HEK293 (cell line): ENCODE results near the gene PFKFB1.

Experiments used
- CTCF ChIA-PET: fragments of 350-600 bp; formaldehyde crosslinking; extraction: SDS; loops from one replicate; lab custom pipeline; 2021; ENCODE audit warnings: antibody characterized with exemption; lab: Yijun Ruan, JAX
- POLR2A ChIA-PET: fragments of 300-600 bp; formaldehyde crosslinking; extraction: SDS; loops from one replicate; lab custom pipeline; 2020; ENCODE audit warnings: antibody characterized with exemption, inconsistent platforms; lab: Yijun Ruan, JAX
- H3K27ac ChIP-seq: fragments of 200-500 bp; sonication (Bioruptor generic); 2 replicates; pipeline ENCODE4 v1.5.1; 2014; ENCODE audit warnings: low read depth, low read length, control low read depth, inconsistent platforms; ENCODE audit errors: extremely low read depth
- H3K36me3 ChIP-seq, 2 experiments: fragments of 200-500 bp in 1 of 2; sonication (Bioruptor generic) in 1 of 2; 1 replicate in 1 of 2; 2 replicates in 1 of 2; pipeline ENCODE4 v1.5.1; 2014 to 2017; ENCODE audit warnings: inconsistent platforms in 2 of 2, low read length in 2 of 2; ENCODE audit not compliant: control insufficient read depth in 2 of 2, insufficient read depth in 1 of 2
- H3K4me1 ChIP-seq: fragments of 200-500 bp; sonication (Bioruptor generic); 2 replicates; pipeline ENCODE4 v1.5.1; 2014; ENCODE audit warnings: mild to moderate bottlenecking, low read length, inconsistent platforms; ENCODE audit not compliant: control insufficient read depth, insufficient read depth
- H3K4me3 ChIP-seq: 2 replicates; pipeline ENCODE4 v1.5.1; 2011; ENCODE audit warnings: low read depth, mild to moderate bottlenecking, control low read depth, low read length, moderate library complexity
- H3K9me3 ChIP-seq: fragments of 200-500 bp; sonication (Bioruptor generic); 2 replicates; pipeline ENCODE4 v1.5.1; 2014; ENCODE audit warnings: low read depth, low read length, inconsistent platforms; ENCODE audit not compliant: control insufficient read depth, insufficient read depth
- BCL11B ChIP-seq: fragments of 450-650 bp; formaldehyde crosslinking; IDR thresholded peaks from 2 replicates; pipeline ENCODE4 v1.5.1; 2016; ENCODE audit warnings: low read depth, missing biosample characterization, missing genetic modification characterization
- GLI2 ChIP-seq: fragments of 450-650 bp; formaldehyde crosslinking; IDR thresholded peaks from 2 replicates; pipeline ENCODE4; 2017; ENCODE audit warnings: missing biosample characterization, missing genetic modification characterization, low read depth, borderline replicate concordance
- HOXA7 ChIP-seq: sonication (generic); formaldehyde crosslinking; IDR thresholded peaks from 2 replicates; pipeline ENCODE4 v1.8.1; 2022; ENCODE audit warnings: missing genetic modification reagents, borderline replicate concordance
- ZBTB7A ChIP-seq: fragments of 450-650 bp; formaldehyde crosslinking; IDR thresholded peaks from 2 replicates; pipeline ENCODE4 v1.5.1; 2016; ENCODE audit warnings: low read depth, missing biosample characterization, missing genetic modification characterization
- ZFP69B ChIP-seq: fragments of 450-650 bp; formaldehyde crosslinking; IDR thresholded peaks from 2 replicates; pipeline ENCODE4 v1.5.1; 2016; ENCODE audit warnings: missing biosample characterization, missing genetic modification characterization
- ZNF10 ChIP-seq: fragments of 450-650 bp; formaldehyde crosslinking; IDR thresholded peaks from 2 replicates; pipeline ENCODE4 v1.5.1; 2017; ENCODE audit warnings: missing biosample characterization, missing genetic modification characterization
- ZNF146 ChIP-seq: fragments of 450-650 bp; formaldehyde crosslinking; IDR thresholded peaks from 2 replicates; pipeline ENCODE4 v1.5.1; 2016; ENCODE audit warnings: missing biosample characterization, missing genetic modification characterization
- ZNF2 ChIP-seq: fragments of 450-650 bp; formaldehyde crosslinking; IDR thresholded peaks from 2 replicates; pipeline ENCODE4 v1.5.1; 2016; ENCODE audit warnings: missing biosample characterization, missing genetic modification characterization
- ZNF214 ChIP-seq: fragments of 450-650 bp; formaldehyde crosslinking; IDR thresholded peaks from 2 replicates; pipeline ENCODE4 v1.5.1; 2017; ENCODE audit warnings: missing biosample characterization, mild to moderate bottlenecking, missing genetic modification characterization, borderline replicate concordance
- ZNF239 ChIP-seq: fragments of 450-650 bp; formaldehyde crosslinking; IDR thresholded peaks from 2 replicates; pipeline ENCODE4 v1.5.1; 2016; ENCODE audit warnings: missing biosample characterization, missing genetic modification characterization
- ZNF404 ChIP-seq: fragments of 450-650 bp; formaldehyde crosslinking; IDR thresholded peaks from 2 replicates; pipeline ENCODE4 v1.5.1; 2017; ENCODE audit warnings: missing biosample characterization, missing genetic modification characterization
- ZNF521 ChIP-seq: fragments of 450-650 bp; formaldehyde crosslinking; IDR thresholded peaks from 2 replicates; pipeline ENCODE4 v1.5.1; 2017; ENCODE audit warnings: missing biosample characterization, mild to moderate bottlenecking, missing genetic modification characterization
- ZNF621 ChIP-seq: fragments of 450-650 bp; formaldehyde crosslinking; IDR thresholded peaks from 2 replicates; pipeline ENCODE4 v1.5.1; 2017; ENCODE audit warnings: missing biosample characterization, missing genetic modification characterization
- TF ChIP-seq, protein P1 (sequence below): fragments of 450-650 bp; formaldehyde crosslinking; IDR thresholded peaks from 2 replicates; pipeline ENCODE4 v1.5.1; 2016; ENCODE audit warnings: missing biosample characterization, missing genetic modification characterization
- TF ChIP-seq, protein P2 (sequence below): fragments of 450-650 bp; formaldehyde crosslinking; IDR thresholded peaks from 2 replicates; pipeline ENCODE4 v1.5.1; 2017; ENCODE audit warnings: missing biosample characterization, missing genetic modification characterization
- TF ChIP-seq, protein P3 (sequence below): fragments of 450-650 bp; IDR thresholded peaks from 2 replicates; pipeline ENCODE4 v1.5.1; 2018; ENCODE audit warnings: missing biosample characterization, missing genetic modification characterization
- TF ChIP-seq, protein P4 (sequence below): fragments of 450-650 bp; formaldehyde crosslinking; IDR thresholded peaks from 2 replicates; pipeline ENCODE4 v1.5.1; 2016; ENCODE audit warnings: missing biosample characterization, missing genetic modification characterization
- TF ChIP-seq, protein P5 (sequence below): fragments of 450-650 bp; formaldehyde crosslinking; IDR thresholded peaks from 2 replicates; pipeline ENCODE4 v1.5.1; 2016; ENCODE audit warnings: missing biosample characterization, missing genetic modification characterization, borderline replicate concordance

The PFKFB1 gene

DNA sequence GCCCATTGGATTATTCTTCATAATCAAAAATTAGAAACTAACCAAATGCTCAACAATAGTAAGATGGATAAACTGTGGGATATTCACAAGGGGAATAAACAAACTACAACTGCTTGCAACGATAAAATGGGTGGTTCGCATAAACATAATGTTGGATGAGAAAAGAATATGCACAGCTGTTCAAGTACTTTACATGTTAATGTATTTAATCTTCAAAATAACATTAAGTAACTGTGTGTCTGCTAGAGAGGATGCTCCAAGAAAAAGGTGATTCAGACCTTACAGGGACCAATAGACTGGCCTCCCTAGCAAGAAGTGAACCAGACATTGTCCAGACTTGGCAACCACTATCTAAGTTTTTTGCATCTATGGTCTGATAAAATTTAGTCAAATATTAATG lies 2.3 kb downstream of the PFKFB1 start:
- no peaks in the 10 kb centered on the region for H3K4me1 ChIP-seq
- no peaks in the 10 kb centered on the region for H3K9me3 ChIP-seq
- no peak overlapping the region for H3K4me3 ChIP-seq
- TF ChIP-seq ZNF214 (tag by site-specific recombination) (no peak), ZNF10 (tag by site-specific recombination) (no peak), ZNF2 (no peak), ZFP69B (no peak), HOXA7 (CRISPR knock-in tag) (no peak), ZNF146 (no peak), ZNF239 (tag by site-specific recombination) (no peak), ZNF621 (tag by site-specific recombination) (no peak), ZNF404 (tag by site-specific recombination) (no peak), GLI2 (no peak), ZBTB7A (tag by site-specific recombination) (no peak), BCL11B (tag by site-specific recombination) (no peak), ZNF521 (tag by site-specific recombination) (no peak)
- TF ChIP-seq, protein P1, sequence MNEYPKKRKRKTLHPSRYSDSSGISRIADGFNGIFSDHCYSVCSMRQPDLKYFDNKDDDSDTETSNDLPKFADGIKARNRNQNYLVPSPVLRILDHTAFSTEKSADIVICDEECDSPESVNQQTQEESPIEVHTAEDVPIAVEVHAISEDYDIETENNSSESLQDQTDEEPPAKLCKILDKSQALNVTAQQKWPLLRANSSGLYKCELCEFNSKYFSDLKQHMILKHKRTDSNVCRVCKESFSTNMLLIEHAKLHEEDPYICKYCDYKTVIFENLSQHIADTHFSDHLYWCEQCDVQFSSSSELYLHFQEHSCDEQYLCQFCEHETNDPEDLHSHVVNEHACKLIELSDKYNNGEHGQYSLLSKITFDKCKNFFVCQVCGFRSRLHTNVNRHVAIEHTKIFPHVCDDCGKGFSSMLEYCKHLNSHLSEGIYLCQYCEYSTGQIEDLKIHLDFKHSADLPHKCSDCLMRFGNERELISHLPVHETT (tag by site-specific recombination): no peak
- TF ChIP-seq, protein P2, sequence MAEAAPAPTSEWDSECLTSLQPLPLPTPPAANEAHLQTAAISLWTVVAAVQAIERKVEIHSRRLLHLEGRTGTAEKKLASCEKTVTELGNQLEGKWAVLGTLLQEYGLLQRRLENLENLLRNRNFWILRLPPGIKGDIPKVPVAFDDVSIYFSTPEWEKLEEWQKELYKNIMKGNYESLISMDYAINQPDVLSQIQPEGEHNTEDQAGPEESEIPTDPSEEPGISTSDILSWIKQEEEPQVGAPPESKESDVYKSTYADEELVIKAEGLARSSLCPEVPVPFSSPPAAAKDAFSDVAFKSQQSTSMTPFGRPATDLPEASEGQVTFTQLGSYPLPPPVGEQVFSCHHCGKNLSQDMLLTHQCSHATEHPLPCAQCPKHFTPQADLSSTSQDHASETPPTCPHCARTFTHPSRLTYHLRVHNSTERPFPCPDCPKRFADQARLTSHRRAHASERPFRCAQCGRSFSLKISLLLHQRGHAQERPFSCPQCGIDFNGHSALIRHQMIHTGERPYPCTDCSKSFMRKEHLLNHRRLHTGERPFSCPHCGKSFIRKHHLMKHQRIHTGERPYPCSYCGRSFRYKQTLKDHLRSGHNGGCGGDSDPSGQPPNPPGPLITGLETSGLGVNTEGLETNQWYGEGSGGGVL (tag by site-specific recombination): no peak
- TF ChIP-seq, protein P3, sequence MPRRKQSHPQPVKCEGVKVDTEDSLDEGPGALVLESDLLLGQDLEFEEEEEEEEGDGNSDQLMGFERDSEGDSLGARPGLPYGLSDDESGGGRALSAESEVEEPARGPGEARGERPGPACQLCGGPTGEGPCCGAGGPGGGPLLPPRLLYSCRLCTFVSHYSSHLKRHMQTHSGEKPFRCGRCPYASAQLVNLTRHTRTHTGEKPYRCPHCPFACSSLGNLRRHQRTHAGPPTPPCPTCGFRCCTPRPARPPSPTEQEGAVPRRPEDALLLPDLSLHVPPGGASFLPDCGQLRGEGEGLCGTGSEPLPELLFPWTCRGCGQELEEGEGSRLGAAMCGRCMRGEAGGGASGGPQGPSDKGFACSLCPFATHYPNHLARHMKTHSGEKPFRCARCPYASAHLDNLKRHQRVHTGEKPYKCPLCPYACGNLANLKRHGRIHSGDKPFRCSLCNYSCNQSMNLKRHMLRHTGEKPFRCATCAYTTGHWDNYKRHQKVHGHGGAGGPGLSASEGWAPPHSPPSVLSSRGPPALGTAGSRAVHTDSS: no peak
- TF ChIP-seq, protein P4, sequence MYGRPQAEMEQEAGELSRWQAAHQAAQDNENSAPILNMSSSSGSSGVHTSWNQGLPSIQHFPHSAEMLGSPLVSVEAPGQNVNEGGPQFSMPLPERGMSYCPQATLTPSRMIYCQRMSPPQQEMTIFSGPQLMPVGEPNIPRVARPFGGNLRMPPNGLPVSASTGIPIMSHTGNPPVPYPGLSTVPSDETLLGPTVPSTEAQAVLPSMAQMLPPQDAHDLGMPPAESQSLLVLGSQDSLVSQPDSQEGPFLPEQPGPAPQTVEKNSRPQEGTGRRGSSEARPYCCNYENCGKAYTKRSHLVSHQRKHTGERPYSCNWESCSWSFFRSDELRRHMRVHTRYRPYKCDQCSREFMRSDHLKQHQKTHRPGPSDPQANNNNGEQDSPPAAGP: no peak
- TF ChIP-seq, protein P5, sequence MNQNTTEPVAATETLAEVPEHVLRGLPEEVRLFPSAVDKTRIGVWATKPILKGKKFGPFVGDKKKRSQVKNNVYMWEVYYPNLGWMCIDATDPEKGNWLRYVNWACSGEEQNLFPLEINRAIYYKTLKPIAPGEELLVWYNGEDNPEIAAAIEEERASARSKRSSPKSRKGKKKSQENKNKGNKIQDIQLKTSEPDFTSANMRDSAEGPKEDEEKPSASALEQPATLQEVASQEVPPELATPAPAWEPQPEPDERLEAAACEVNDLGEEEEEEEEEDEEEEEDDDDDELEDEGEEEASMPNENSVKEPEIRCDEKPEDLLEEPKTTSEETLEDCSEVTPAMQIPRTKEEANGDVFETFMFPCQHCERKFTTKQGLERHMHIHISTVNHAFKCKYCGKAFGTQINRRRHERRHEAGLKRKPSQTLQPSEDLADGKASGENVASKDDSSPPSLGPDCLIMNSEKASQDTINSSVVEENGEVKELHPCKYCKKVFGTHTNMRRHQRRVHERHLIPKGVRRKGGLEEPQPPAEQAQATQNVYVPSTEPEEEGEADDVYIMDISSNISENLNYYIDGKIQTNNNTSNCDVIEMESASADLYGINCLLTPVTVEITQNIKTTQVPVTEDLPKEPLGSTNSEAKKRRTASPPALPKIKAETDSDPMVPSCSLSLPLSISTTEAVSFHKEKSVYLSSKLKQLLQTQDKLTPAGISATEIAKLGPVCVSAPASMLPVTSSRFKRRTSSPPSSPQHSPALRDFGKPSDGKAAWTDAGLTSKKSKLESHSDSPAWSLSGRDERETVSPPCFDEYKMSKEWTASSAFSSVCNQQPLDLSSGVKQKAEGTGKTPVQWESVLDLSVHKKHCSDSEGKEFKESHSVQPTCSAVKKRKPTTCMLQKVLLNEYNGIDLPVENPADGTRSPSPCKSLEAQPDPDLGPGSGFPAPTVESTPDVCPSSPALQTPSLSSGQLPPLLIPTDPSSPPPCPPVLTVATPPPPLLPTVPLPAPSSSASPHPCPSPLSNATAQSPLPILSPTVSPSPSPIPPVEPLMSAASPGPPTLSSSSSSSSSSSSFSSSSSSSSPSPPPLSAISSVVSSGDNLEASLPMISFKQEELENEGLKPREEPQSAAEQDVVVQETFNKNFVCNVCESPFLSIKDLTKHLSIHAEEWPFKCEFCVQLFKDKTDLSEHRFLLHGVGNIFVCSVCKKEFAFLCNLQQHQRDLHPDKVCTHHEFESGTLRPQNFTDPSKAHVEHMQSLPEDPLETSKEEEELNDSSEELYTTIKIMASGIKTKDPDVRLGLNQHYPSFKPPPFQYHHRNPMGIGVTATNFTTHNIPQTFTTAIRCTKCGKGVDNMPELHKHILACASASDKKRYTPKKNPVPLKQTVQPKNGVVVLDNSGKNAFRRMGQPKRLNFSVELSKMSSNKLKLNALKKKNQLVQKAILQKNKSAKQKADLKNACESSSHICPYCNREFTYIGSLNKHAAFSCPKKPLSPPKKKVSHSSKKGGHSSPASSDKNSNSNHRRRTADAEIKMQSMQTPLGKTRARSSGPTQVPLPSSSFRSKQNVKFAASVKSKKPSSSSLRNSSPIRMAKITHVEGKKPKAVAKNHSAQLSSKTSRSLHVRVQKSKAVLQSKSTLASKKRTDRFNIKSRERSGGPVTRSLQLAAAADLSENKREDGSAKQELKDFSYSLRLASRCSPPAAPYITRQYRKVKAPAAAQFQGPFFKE (tag by site-specific recombination): no peak
- no peaks in the 10 kb centered on the region for H3K36me3 ChIP-seq
- ChIA-PET POLR2A (no interaction called here), CTCF (no interaction called here)
- H3K27ac ChIP-seq: no peak overlapping the region
